Muscle layer of duodenum (tissue), 2 donors: Measurements from ENCODE around the gene COL10A1.

ENCODE experiments used
- H3K27ac ChIP-seq: one replicate; pipeline ENCODE4 v1.7.0; 2013; ENCODE audit warnings: mild to moderate bottlenecking, low read length
- H3K27me3 ChIP-seq: one replicate; pipeline ENCODE4 v1.7.0; 2013; ENCODE audit warnings: low read depth, mild to moderate bottlenecking, control low read depth, low read length
- H3K36me3 ChIP-seq, 2 donors: one replicate each; pipeline ENCODE4 v1.7.0; 2013; ENCODE audit warnings: low read length in 2 of 2, control low read depth in 1 of 2, mild to moderate bottlenecking in 1 of 2; ENCODE audit not compliant: insufficient read depth in 2 of 2, control insufficient read depth in 1 of 2
- H3K4me1 ChIP-seq, 2 donors: one replicate each; pipeline ENCODE4 v1.7.0; 2013; ENCODE audit warnings: low read length in 2 of 2, mild to moderate bottlenecking in 2 of 2, control low read depth in 1 of 2, moderate library complexity in 1 of 2; ENCODE audit not compliant: insufficient read depth in 2 of 2, control insufficient read depth in 1 of 2
- H3K4me3 ChIP-seq, 2 donors: one replicate each; pipeline ENCODE4 v1.7.0; 2013; ENCODE audit warnings: low read length in 2 of 2, low read depth in 1 of 2, mild to moderate bottlenecking in 1 of 2
- H3K9me3 ChIP-seq, 2 donors: one replicate each; pipeline ENCODE4 v1.7.0; 2013; ENCODE audit warnings: low read length in 2 of 2, control low read depth in 1 of 2, mild to moderate bottlenecking in 1 of 2; ENCODE audit not compliant: control insufficient read depth in 1 of 2
- donor health status: healthy.

The COL10A1 gene

DNA sequence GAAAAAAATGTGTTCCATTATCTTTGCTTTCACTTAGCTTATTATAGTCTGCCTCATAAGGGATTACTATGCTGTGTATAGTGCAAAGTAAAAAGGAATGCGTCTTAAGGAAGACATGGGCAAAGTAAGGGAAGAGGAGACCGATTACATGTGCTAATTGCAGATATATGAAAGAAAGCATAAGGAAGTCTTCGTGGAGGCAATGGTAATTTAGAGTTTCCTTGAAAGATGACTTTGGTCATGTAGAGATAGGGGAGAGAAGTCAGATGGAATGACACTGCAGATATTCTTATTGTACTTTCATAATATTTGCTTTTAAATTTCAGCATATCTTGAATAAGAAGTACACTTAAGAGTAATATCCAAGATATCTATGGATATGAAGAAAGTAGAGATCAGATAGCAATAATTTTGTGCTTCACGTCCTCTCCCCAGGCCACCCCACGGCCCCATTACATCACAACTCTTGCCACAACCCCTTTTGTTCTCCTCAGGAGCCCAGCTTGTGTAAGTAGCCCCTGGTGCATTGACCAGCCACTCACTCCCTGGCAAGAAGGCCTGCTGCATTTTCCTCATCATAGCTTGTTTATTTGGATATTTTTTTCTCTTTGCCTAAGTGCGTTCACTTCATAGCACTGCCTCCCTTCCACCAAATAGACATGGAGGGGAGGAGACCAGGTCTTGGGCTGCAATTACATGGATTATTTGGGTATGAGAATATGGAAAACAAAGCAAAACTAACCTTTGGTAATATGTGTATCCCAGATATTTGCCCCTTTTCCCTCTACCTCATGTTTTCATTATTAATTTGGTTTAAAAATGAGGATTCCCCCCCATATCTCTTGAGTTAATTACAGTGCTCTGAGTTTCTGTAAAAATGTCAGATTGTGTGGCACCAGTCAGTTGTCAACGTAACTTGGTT, 30.7 kb upstream of the COL10A1 start:
- Histone ChIP-seq H3K9me3 (no peaks in the 10 kb centered on the region), H3K4me3 (no peak overlapping the region), H3K27me3 (no peaks in the 10 kb centered on the region), H3K27ac (no peak overlapping the region), H3K36me3 (no peaks in the 10 kb centered on the region), H3K4me1 (no peaks in the 10 kb centered on the region)

DNA sequence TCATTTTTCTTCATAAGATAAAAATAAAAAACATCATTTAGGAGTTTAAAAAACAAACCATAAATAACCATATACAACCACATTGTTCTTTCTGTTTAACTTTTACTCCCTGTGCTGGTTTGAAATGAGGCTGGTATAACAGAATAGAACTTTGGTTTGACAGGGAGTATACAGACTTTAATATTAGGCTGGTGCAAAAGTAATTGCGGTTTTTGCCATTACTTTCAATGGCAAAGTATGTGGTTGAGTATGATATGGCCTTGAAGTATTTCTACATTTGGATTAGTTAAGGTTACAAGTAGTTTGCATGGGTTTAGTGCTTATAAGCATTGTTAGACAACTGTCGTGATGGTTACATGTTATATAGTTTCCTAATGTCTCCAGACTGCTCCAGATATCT, 29.0 kb upstream of the COL10A1 start:
- no peaks in the 10 kb centered on the region for H3K4me1 ChIP-seq
- no peaks in the 10 kb centered on the region for H3K9me3 ChIP-seq
- H3K36me3 ChIP-seq, result no peaks in the 10 kb centered on the region
- no peaks in the 10 kb centered on the region for H3K27me3 ChIP-seq
- no peak overlapping the region for H3K4me3 ChIP-seq
- H3K27ac ChIP-seq, result no peak overlapping the region

DNA sequence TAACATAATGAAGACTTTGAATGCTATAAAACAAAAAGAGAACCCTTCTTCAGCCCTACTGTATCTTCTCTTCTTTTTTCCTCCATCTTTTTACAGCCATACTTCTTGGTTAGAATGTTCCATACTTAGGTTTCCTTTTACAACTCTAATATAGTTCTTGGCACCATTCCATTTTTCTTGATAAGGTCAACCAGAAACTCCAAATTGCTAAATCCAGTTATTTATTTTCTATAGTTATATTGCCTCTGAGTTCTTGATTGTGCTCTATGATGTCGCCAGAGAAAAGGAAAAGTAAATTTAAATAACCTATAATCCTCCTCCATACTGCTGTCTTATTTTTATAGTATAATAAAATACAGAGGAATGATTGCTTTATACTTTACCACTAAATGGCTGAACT, 26.7 kb upstream of the COL10A1 start:
- no peak overlapping the region for H3K27ac ChIP-seq

DNA sequence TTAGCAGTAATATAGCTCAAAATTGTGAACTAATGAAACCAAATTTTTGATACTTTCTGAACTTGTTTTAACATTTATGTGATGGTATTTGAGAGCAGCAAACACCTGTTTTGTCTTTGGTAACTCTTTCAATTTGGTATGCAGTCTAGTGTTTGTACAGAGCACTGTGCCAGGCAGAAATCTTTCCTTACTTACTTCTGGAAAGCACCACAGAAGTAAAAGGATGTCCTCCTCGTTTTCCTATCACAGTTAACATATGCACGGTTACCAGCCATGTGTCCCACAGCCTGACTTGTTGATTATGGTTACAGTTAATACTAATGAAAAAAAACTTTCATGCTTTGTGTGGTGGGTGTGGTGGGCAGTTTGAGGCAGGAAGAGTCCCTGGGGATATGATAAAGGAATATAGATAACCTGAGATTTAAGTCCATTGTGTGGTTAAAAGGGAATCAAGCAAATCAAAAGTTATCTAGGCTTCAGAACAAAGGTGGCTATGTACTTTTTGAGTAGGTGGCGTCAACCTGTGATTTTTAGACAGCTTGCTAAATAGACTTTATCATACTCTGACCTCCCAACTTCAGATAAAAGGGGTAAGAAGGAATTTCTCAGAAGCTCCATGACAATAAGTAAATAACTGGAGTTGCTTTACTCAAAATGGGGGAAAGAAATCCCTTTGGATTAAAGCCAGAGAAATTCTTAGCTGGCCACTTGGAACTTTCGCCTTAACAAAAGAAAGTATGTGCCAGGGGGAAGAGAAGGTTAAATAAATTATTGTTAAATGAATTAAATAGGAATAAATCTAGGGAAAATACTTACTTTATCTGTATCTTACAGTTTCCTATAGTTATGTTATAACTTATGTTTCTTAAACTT, 20.1 kb upstream of the COL10A1 start:
- H3K4me3 ChIP-seq, result no peak overlapping the region
- H3K27ac ChIP-seq, result no peak overlapping the region
- no peaks in the 10 kb centered on the region for H3K4me1 ChIP-seq
- H3K36me3 ChIP-seq, result no peaks in the 10 kb centered on the region
- H3K27me3 ChIP-seq, result no peaks in the 10 kb centered on the region
- no peaks in the 10 kb centered on the region for H3K9me3 ChIP-seq

More for the DNA sequence above, 26.7 kb upstream of the COL10A1 start:
- Histone ChIP-seq H3K27me3 (no peaks in the 10 kb centered on the region), H3K4me3 (no peak overlapping the region), H3K36me3 (no peaks in the 10 kb centered on the region), H3K9me3 (no peaks in the 10 kb centered on the region), H3K4me1 (no peaks in the 10 kb centered on the region)

DNA sequence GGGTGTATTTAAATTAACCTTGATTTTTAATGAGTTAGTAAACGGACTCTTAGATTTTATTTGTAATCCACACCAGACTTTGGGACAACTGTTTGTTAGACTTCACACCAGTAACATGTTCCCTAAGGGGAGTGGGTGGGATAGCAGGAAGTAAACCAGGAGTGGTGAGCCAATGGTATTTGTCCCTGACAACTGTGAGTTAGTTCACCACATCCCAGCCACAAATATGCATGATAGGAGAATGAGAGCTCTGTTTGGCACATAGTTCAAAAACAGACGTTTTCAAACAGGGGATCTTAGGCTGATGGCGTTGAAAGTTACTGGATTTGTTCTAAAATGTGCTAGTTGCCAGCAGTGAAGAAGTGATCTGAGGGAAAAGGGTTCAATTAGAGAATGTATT, 18.7 kb upstream of the COL10A1 start:
- H3K9me3 ChIP-seq, result no peaks in the 10 kb centered on the region
- no peaks in the 10 kb centered on the region for H3K27me3 ChIP-seq
- no peak overlapping the region for H3K27ac ChIP-seq
- no peak overlapping the region for H3K4me3 ChIP-seq
- no peaks in the 10 kb centered on the region for H3K36me3 ChIP-seq
- no peaks in the 10 kb centered on the region for H3K4me1 ChIP-seq

DNA sequence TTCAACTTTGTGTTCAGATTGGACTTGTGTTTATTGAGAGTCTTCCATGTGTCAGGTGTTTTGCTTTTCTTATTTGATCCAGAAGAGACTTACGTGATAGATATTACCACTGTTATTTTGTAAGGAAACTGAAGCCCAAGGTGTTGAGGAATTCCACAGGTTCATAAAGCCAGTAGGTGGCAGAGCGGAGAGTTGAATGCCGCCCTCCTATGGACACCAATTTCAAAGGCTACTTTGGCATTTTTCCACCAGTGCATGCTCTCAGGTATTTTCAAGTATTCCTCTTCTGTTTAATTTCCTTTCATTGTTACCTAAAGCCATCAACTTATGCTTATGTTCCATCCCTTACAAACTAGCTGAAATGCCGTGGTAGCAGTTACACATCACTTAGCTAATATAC, 14.0 kb upstream of the COL10A1 start:
- H3K4me3 ChIP-seq, result no peak overlapping the region
- H3K36me3 ChIP-seq, result peaks cover 0 to 4% of the 10 kb centered on the region in 2 donors
- no peaks in the 10 kb centered on the region for H3K9me3 ChIP-seq
- H3K27ac ChIP-seq, result no peak overlapping the region
- H3K4me1 ChIP-seq, result no peaks in the 10 kb centered on the region
- H3K27me3 ChIP-seq, result no peaks in the 10 kb centered on the region

DNA sequence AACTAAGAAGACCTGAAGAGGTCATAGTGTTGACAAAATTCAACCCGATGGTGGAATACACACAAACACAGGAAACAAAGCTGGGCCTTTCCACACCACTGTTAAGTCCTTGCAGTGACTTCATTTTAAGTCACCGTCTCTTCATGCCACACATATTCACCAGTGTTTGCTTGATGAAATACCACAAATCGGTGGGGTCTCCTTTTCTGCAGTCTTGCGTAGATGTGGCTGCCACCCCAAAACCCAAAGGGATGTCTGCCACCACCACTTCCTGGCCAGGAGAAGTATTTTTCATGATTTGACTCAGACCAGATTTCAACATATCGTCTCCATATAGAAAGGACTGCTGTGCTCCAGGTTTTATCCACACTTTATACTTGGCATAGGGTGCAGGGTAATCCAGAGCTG, 11.0 kb upstream of the COL10A1 start:
- H3K9me3 ChIP-seq, result no peaks in the 10 kb centered on the region
- no peaks in the 10 kb centered on the region for H3K27me3 ChIP-seq
- peaks cover 0 to 4% of the 10 kb centered on the region in 2 donors for H3K36me3 ChIP-seq
- no peaks in the 10 kb centered on the region for H3K4me1 ChIP-seq
- no peak overlapping the region for H3K4me3 ChIP-seq
- H3K27ac ChIP-seq, result no peak overlapping the region

DNA sequence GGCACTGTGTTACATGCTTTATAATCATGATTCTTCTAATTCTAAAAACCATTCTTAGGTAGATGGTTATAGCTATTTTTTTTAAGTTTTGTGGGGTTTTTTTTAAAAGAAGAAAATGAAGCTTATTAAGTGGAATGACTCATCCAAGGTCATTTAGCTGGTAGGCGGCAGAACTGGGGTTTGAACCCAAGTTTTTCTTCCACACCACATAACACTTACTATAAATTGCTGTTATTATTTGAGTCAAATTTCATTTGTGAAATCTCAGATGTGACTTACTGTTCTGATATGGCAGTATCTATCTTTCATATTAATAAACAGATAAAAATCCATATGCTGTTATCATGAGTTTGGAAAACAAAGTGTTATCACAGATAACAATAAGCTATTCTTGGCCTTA, 10.4 kb upstream of the COL10A1 start:
- H3K36me3 ChIP-seq, result peaks cover 0 to 4% of the 10 kb centered on the region in 2 donors
- no peaks in the 10 kb centered on the region for H3K27me3 ChIP-seq
- no peaks in the 10 kb centered on the region for H3K4me1 ChIP-seq
- H3K4me3 ChIP-seq, result no peak overlapping the region
- H3K9me3 ChIP-seq, result no peaks in the 10 kb centered on the region
- no peak overlapping the region for H3K27ac ChIP-seq

DNA sequence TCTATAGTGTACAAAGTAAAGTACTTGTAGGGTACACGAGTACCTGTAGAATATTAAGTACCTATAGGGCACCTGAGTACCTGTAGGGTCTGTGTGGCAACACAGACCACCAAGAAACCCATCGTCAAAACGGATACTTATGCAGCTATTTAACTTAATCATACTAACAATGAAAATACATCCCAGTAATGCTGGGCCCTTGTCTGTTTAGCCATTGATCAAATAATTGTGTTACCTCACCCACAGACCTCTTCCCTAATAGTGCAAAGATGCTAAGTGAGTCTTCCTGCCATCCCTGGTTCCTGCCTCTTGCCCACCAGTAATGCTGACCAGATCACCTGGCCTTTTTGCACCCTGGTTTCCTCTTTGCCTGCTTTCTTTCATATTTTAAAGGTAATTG, 7.5 kb upstream of the COL10A1 start:
- Histone ChIP-seq H3K4me1 (peaks cover 0 to 5% of the 10 kb centered on the region in 2 donors), H3K9me3 (no peaks in the 10 kb centered on the region), H3K27ac (no peak overlapping the region), H3K27me3 (no peaks in the 10 kb centered on the region), H3K4me3 (no peak overlapping the region), H3K36me3 (peaks cover 0 to 4% of the 10 kb centered on the region in 2 donors)

DNA sequence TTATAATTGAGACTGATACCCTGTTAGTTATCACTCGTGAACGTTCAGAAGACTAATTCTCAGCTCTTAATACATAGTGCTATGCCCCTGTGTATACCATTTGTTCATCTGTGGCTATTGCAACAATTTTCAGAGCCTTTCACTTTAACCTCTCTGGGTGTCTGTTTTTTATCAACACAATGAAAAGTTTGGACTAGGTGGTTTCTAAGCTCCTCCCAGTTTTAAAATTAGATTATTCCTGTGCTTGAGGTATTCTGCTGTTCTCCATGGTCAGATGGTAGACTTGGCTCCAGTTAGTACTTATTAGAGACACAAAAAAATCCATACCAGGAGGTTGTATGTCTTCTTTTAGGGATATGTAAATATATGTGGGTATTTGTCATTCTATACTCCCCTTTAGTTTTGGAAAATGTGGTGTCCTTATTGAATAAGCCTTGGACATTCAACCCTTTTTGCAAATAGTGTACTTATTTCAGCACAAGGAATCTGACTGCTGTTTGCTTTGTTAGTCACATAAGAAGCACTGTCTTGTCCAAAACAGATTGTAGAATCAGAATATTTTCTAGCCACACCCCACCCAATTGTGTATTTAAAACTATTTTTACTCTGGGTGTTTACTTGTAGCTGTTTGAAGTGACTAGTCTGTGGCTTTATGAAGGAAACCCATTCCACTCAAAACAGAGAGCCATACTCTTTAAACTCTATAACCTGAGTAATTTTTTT, 2.0 kb upstream of the COL10A1 start:
- no peak overlapping the region for H3K27ac ChIP-seq

DNA sequence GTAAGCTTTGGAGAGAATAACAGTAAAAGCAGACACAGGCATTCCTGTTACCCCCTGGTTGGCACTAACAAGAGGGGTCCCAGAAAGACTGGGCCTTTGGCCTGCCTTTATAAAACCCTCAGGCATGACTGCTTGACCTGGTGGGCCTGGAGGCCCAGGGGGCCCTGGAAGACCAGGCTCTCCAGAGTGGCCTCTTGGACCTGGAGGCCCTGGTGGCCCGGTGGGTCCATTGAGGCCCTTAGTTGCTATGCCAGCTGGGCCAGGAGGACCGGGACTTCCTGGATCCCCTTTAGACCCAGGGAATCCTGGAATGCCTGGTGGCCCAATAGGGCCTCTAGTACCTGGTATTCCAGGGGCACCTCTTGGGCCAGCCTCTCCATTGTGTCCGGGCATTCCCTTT, 5.5 kb downstream of the COL10A1 start:
- Histone ChIP-seq H3K36me3 (peaks cover 0 to 9% of the 10 kb centered on the region in 2 donors), H3K27ac (no peak overlapping the region), H3K27me3 (no peaks in the 10 kb centered on the region), H3K9me3 (no peaks in the 10 kb centered on the region), H3K4me3 (no peak overlapping the region), H3K4me1 (no peaks in the 10 kb centered on the region)

More for the DNA sequence above, 2.0 kb upstream of the COL10A1 start:
- no peaks in the 10 kb centered on the region for H3K27me3 ChIP-seq
- H3K36me3 ChIP-seq, result no peaks in the 10 kb centered on the region
- no peak overlapping the region for H3K4me3 ChIP-seq
- peaks cover 0 to 14% of the 10 kb centered on the region in 2 donors for H3K4me1 ChIP-seq
- no peaks in the 10 kb centered on the region for H3K9me3 ChIP-seq
